ENCODE measurements around the gene CTXND1.
"Not testable (repeated sequence)": the region's sequence is repeated elsewhere in the genome, so short reads cannot be mapped to it uniquely, and the experiment has no call there.

CTXND1 gene

DNA sequence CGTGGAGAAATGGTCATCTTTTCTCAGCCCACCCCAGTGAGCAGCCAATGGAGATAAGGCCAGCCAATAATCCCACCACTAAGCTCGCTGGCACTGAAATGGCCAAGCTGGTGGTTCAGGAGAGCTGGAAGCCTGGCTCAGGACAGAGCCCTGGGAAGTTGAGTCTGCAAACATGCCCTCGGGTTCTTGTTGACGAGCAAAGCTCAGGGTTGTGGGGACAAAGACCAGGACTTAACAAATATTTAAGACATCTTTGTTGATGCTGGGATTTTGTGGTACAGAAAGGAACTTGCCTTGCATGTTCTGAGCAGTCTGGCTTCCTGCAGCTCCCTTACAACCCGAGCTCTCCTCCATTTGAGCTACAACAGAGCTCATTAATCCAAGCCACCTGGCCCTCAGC, 94.8 kb downstream of the CTXND1 start:
- DNase-seq, result no peak

DNA sequence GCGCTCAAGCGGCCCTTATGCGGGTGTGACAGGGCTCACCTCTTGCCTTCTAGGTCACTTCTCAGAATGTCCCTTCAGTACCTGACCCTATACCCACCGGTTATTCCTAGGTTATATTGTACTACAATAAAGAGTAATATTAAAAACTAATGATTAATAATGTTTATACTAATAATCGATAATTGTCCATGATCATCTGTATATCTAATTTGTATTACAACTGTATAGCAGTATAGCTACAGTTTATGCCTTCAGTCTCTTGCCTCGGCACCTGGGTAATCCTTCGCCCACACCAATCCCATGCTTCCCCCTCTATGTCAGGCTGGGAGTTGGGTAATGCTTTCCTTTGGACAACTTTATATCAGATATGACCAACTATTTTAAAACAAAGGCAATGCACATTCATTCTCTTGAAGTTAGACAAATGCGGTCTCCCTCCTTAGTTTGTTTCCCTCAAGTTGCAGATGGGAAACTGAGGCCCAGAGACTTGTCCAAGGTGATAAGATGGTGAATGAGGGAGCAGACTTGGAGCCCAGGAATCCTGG, 95.8 kb downstream of the CTXND1 start:
- DNase-seq, result no peak

DNA sequence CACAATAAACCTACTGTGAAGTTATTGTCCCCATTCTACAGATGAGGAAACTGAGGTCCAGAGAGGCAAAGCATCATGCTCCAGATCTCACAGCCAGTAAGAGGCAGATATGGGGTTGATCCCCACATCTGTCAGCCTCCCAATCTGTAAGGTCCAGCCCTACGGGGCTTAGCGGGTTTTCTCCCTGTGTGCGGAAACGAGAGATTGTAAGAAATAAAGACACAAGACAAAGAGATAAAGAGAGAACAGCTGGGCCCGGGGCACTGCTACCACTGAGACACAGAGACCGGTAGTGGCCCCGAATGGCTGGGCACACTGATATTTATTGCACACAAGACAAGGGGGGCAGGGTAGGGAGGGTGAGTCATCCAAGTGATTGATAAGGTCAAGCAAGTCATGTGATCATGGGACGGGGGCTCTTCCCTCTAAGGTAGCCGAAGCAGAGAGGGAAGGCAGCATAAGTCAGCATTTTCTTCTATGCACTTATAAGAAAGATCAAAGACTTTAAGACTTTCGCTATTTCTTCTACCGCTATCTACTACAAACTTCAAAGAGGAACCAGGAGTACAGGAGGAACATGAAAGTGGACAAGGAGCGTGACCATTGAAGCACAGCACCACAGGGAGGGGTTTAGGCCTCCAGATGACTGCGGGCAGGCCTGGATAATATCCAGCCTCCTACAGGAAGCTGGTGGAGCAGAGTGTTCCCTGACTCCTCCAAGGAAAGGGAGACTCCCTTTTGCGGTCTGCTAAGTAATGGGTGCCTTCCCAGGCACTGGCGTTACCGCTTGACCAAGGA, 96.4 kb downstream of the CTXND1 start:
- DNase-seq, result not testable (repeated sequence)

DNA sequence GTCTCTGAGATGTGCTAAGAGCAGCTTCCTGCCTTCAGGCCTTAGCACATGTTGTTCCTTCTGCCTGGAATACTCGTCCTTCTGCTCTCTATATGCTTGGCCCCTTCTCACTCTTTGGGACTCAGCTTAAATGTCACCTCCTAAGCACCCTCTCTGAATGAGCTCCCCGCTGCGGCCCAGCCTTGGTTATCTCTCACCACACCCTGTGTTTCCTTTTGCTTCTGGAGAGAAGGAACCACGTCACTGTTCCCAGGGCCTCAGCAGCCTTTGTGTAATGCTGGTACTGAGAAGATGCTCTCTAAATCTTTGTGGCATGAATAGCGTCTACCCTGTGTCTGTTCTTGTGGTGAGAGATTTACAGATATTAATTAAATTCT, 97.0 kb downstream of the CTXND1 start:
- DNase-seq, result no peak

DNA sequence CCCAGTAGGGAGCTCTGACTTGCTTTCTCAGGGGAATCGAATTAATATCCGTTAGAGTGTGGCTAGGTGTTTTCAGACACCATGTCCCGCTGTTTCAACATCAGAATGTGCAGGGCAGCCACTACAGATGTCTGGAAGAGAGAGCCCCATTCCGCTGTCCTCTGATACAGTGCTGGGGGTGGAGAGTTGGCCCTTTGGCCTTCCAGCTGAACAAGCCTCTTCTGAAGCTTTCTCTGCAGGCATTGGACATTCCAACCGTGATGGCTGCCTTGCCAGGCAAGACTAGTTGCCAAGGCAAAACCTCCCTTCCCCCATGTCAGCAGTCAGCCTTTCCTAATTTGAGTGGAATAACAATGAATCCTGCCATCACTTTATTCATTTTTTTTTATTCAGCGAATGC, 97.7 kb downstream of the CTXND1 start:
- DNase-seq, result no peak

DNA sequence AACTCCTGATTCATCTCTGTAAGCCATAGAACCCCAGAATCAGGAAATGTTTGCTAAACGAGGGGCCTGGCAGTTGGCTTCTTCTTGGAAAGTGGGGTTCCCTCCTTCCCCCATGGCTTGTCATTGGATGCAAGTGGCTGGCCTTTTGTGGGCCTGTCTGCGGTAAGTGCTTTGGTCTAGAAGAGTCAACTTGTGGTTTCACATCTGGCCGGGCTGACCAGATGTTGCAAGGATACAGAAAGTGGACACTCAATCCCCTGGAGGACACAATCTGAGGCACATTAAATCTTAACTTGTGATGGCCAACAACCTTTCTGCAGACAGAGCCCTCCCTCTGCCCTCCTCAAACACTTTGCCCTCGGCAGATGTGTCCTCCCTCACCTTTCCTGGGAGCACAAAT, 98.1 kb downstream of the CTXND1 start:
- DNase-seq, result no peak

DNA sequence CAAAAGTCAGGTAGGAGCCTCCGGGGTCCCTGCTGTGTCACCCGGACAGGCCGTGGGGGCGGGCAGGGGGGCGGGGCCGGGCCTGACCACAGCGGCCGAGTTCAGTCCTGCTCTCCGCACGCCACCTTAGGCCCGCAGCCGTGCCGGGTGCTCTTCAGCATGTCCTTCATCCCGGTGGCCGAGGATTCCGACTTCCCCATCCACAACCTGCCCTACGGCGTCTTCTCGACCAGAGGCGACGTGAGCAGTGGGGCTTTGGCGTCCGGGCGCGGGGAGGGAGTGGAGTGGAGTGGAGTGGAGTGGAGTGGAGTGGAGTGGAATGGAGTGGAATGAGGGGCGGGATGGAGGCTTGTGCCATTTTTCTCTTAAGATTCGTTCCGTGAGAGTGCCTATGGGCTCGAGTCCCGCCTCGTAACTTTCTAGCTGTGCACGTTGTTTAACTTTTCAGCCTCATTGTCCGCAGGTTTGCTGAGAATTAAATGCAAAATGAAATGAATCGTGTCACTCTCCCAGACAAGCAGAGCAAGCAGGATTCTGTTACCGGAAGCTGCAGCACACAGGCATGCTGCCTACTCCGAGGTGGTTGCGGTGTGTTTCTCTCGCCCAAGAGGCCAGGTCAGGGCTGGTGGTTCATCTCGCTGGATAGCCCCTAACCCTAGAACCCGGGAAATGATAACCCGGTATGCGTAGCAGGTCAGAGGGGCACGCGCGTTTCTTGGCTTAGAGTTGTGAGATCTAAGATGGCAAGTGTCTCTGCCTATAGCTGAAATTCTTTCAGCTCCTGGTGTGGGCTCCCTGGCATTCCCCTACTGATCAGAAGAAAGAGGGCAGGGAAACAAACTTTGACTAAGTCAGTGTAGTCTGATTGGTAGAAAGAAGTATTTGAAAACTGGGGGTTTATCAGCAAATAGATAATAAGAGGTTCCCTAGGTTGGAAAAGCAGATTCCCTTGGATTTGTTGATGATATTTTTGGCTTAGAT, 98.8 kb downstream of the CTXND1 start, which contains the start of gene FAH:
Gene FAH (plus strand): TSS at position 104 of the 981 bp plus-strand sequence. CDS start 56 bp downstream, at position 160.
- peak; percentile 78 for DNase-seq

DNA sequence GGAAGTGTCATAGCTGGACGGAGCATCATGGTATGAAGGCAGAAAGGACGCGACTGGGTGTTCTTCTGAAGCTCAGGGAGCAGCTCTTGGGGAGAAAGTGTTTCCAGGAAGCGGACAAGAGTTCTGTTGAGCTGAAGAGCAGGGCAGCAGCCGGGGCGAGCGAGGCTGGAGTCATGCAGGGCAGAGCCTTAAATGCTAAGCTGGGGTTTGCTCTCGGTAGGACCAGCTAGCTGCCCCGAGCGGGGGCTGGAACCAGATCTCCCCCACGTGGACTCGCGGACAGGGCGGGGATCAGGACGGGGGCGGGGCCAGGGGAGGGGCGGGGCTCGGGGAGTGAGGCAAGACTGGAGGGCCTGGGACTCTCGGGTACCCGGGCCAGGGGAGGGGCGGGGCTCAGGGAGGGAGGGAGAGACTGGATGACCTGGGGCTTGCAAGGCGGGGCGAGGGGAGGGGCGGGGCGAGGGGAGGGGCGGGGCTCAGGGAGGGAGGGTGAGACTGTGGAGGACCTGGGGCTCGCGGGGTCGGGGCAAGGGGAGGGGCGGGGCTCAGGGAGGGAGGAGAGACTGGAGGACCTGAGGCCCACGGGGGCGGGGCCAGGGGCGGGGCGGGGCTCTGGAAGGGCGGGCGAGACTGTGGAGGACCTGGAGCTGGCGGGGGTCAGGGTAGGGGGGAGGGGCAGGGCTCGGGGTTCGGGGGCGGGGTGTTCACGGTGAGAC, 99.7 kb downstream of the CTXND1 start:
- peak; percentile 63 for DNase-seq

DNA sequence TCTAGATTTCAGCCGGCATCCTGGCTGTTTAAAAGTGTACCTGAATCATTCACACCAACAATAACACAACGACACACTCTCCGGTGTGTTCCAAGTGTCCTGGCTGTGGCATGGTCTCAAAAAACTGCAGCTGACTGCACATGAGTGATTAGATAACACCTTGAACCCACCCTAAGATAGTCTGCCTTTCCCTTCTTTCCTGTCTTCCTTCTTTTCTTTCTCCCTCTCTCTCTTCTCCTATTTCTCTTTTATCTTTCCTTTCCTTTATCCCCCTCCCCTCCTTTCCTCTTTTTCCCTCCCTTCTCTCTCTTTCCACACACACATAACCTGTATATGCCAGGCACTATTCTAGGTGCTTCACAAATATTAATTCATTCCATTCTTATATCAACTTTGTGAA, 100.4 kb downstream of the CTXND1 start:
- DNase-seq, result no peak

DNA sequence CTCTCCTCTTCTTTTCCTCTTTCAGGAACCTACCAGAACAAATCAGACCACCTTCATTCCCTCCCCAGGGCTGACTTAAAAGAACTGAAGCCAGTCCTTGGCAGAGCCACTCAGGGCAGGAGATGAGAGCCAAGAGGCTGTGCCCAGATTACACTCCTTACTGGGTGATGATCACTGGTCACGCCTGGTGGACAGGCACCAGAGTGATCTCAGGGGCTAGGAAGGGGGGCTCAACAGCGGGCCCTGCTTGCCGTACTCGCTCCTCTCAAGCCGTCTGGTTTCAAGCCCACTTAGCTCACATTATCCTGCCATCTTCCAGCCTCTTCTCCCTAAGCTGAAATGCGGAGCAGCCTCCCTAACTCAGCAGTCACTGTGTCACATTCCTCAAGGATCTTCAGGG, 100.9 kb downstream of the CTXND1 start:
- DNase-seq, result no peak

All from right kidney (tissue), 1 donor.